Motor neuron (in vitro differentiated cells): ENCODE data around the gene DGCR6L. TPM values are rescaled to one million over a fixed set of nuclear protein-coding genes. Genes with fewer than 3 reads are reported as not detected.
"Not testable (repeated sequence)": the region's sequence is repeated elsewhere in the genome, so short reads cannot be mapped to it uniquely, and the experiment has no call there.

ENCODE experiments used
- ATAC-seq, 8 experiments: fragments of 200-7000 bp; cut with Tn5 transposase; replicated peaks in 6 of 8; 2 replicates each; pipeline ENCODE4 v1.8.0; 2021; ENCODE audit warnings: mild to moderate bottlenecking in 8 of 8, moderate library complexity in 8 of 8
- H3K27ac ChIP-seq, 2 donors: fragments of 250-450 bp; sonication (Bioruptor Pico); 2 replicates each; pipeline ENCODE4 v1.9.0; 2021; ENCODE audit warnings: antibody characterized with exemption in 2 of 2, mild to moderate bottlenecking in 2 of 2, moderate library complexity in 1 of 2
- H3K4me1 ChIP-seq, 2 donors: fragments of 250-450 bp; sonication (Bioruptor Pico); replicated peaks in 1 of 2; 2 replicates each; pipeline ENCODE4 v1.6.1; 2021; ENCODE audit warnings: antibody characterized with exemption in 2 of 2, mild to moderate bottlenecking in 2 of 2, moderate library complexity in 1 of 2
- H3K4me3 ChIP-seq, 5 donors: fragments of 250-450 bp; sonication (Bioruptor Pico); 2 replicates each; pipeline ENCODE4 v1.9.0; 2021; ENCODE audit warnings: antibody characterized with exemption in 5 of 5, mild to moderate bottlenecking in 5 of 5, moderate library complexity in 4 of 5
- WGBS, 10 experiments: fragments of 450-650 bp; shearing (Covaris generic); methylation state at CpG; one replicate each; pipeline ENCODE4 v1.0.0; 2022; 5-methylcytosine and 5-hydroxymethylcytosine counted together
- in situ Hi-C, 9 experiments: fragments of 400-800 bp; cut with MboI; loops; one replicate each; pipeline ENCODE4 v1.15.0; 2021; ENCODE audit warnings: low sequenced_read_pairs in 9 of 9, low pct_unique_long_range_greater_than_20kb in 2 of 9; ENCODE audit not compliant: unreplicated experiment in 9 of 9
- total RNA-seq, 8 experiments: library from RNA; unstranded; fragments of 300-600 nt; gene quantifications; 2 replicates each; pipeline versions ENCODE4 v1.2.3 to v1.2.4, GENCODE V29; 2022

DGCR6L gene
- total RNA-seq, 8 experiments from 2014 or later, result 31.4 to 62.4 (median 41.0) TPM

DNA sequence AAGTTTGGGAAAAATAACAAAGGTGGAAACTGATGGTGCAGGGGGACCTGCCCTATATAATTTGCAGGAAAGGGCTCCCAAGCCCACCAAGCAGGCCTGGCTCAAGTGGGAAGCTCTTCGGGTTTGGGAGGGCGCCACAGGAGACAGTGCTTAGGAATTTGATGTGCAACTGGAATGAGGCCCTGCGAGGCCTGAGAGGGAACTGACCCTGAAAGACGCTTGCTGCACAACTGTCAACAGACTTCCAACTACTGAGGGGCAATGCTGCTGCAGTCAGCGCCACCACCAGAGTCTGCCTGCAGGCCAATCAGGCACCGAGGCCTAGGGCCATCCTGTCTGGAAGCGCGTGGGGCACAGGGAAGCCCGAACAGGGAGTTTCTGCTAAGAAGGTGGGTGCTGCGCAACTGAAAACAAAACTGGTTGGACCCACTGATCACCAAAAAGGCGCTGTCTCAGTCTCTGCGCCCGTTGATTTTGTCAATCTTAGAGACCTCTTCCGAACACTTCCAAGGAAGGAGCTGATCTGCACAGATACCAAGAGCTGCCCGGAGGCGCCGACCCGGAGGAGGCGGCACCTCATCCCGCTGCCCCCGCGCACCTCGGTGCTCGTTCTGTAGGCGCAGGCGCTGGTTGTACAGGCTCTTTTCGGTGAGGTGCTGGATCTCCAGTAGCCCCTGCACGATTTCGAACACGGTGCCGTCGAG, 667 bp downstream of the DGCR6L start:
- H3K27ac ChIP-seq, result peak overlapping the region; percentile 83 to 90
- peak in 7 of 8 experiments; percentile 1 to 37 (median 8) for ATAC-seq
- peak overlapping the region; percentile 72 to 99 (median 86) for H3K4me3 ChIP-seq
- in situ Hi-C loops, result no loop called here
- 0 to 20% (median 8%) methylated on average over 1 to 7 of the region's 32 CpGs; no CpG with 5 or more reads in 3 of the 10 experiments for WGBS, 10 experiments
- peaks cover 30 to 40% of the 10 kb centered on the region in 2 donors for H3K4me1 ChIP-seq

DNA sequence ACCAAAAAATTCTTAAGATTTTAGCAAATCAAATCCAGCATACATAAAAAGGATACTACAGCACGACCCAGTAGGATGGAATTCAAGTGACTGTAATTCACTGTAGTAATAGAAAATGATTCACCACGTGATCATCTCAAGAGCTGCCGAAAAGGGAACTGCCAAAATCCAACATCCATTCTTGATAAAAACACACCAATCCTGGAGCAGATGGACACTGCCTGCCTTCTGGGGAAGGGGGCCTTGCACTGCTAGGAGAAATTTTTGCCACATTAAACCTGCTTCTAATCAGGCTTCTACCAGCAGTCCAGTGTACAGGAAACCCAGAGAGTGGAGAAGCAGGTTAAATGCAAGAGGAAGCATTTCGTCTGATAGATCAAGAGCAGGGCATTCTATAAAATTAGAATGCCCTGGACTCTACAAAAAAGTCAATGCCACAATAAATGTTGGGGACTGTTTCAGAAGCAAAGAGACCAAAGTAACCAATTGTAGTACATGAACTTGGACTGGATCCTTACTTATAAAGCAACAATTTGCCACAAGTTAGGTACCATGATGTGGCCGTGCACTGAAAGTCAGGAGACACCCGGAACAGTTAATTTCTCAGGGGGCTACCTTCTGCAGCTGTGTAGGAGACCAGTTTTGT, 1.7 kb downstream of the DGCR6L start:
- in situ Hi-C loops, ATAC-seq: not testable (repeated sequence)
- Histone ChIP-seq H3K4me3 (peak overlapping the region in 1 of 5 donors; percentile 1), H3K4me1 (peaks cover 30 to 37% of the 10 kb centered on the region in 2 donors), H3K27ac (peak overlapping the region in 1 of 2 donors; percentile 15)
- 71 to 100% (median 83%) methylated on average over 1 to 3 of the region's 6 CpGs; no CpG with 5 or more reads in 3 of the 10 experiments for WGBS, 10 experiments

DNA sequence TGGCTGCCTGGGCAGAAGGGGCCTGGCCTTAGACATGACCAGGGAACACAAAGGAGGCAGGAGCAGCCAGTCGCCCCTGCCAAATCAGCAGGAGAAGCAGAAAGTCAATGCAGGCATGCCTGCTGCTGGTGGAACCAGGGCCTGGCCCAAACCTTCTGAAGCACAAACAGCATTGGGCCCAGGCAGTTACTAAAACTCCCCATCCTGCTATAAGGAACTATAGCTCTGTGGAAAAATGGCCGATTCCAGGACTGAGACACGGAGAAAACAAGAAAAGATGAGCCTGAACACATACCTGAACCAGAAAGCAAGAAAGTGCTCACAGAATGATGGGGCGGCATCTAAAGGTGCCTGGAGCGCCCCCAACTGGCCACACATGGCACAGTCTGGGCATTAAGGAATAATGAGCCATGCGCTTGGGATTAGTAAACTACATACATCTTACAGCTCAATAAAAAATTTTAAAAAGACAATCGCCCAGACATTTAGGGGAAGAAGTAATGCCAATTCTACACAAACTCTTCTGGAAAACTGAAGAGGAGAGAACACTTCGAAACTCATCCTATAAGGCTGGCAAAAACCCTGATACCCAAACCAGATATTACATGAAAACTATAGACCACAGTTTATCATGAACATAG, 2.3 kb downstream of the DGCR6L start:
- peak overlapping the region in 1 of 5 donors; percentile 5 for H3K4me3 ChIP-seq
- in situ Hi-C loops, result not testable (repeated sequence)
- peak in 2 of 8 experiments; percentile 5 to 6 for ATAC-seq
- 0 to 100% (median 39%) methylated on average over 1 to 4 of the region's 8 CpGs; no CpG with 5 or more reads in 4 of the 10 experiments for WGBS, 10 experiments
- H3K27ac ChIP-seq, result peak overlapping the region in 1 of 2 donors; percentile 18
- H3K4me1 ChIP-seq, result peaks cover 30 to 32% of the 10 kb centered on the region in 2 donors

GRCh38 chr22:20316844-20317401, 2.9 kb downstream of the DGCR6L start:
- ATAC-seq, result no peak
- Histone ChIP-seq H3K4me1 (peaks cover 29 to 30% of the 10 kb centered on the region in 2 donors), H3K27ac (no peak overlapping the region), H3K4me3 (no peak overlapping the region)
- in situ Hi-C loops, result no loop called here
- WGBS, 10 experiments, result 93 to 100% (median 100%) methylated on average over 1 to 5 of the region's 8 CpGs; no CpG with 5 or more reads in 3 of the 10 experiments

GRCh38 chr22:20316217-20316843, 3.5 kb downstream of the DGCR6L start:
- 40 to 100% (median 70%) methylated on average over 1 to 2 of the region's 12 CpGs; no CpG with 5 or more reads in 6 of the 10 experiments for WGBS, 10 experiments
- Histone ChIP-seq H3K4me3 (no peak overlapping the region), H3K27ac (no peak overlapping the region), H3K4me1 (peaks cover 24 to 28% of the 10 kb centered on the region in 2 donors)
- in situ Hi-C loops, result no loop called here
- no peak for ATAC-seq

DNA sequence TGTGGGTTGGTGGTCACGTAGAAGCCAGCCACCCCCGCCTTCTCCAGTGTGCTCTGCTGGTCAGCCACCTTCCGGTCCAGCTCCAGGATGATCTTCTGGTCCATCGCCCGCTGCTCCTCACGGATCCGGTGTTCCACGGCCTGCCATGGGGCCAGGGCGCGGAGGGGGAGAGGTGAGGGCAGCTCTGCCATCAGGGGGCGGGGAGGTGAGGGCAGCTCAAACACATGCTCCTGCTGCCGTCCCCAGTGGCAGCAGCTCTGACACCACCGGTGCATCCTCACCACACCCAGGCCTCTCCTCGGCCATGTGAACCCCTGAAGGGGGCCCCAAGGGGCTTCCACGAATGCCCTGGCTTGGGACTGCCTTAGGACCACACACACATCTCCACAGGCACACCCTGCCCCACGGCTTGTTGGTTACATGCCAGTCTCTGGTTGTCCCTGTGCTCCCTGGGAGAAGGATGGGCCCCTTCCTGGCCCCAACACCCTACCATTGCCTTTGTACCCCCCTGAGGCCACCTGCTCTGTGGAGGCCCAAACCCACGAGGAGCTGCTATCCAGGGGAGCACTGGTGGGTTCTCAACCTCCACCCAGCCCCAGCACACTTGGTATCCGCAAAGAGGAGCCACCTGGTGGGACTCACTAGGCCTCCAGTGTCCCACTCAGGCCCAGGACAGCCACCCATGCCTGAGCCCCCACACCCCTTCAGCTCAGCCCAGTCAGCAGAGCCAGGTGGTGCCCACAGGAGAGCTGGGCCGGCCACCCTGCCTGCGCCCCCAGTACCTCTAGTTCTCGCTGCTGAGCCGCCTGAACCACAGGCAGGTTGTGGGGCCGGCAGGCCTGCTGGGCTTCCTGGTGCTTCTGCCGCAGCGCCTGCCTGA, 4.3 kb downstream of the DGCR6L start:
- no peak overlapping the region for H3K27ac ChIP-seq
- H3K4me1 ChIP-seq, result peaks cover 19 to 21% of the 10 kb centered on the region in 2 donors
- in situ Hi-C loops, result no loop called here
- WGBS, 10 experiments, result 66 to 100% (median 83%) methylated on average over 1 to 2 of the region's 25 CpGs; no CpG with 5 or more reads in 7 of the 10 experiments
- H3K4me3 ChIP-seq, result no peak overlapping the region
- no peak for ATAC-seq

DNA sequence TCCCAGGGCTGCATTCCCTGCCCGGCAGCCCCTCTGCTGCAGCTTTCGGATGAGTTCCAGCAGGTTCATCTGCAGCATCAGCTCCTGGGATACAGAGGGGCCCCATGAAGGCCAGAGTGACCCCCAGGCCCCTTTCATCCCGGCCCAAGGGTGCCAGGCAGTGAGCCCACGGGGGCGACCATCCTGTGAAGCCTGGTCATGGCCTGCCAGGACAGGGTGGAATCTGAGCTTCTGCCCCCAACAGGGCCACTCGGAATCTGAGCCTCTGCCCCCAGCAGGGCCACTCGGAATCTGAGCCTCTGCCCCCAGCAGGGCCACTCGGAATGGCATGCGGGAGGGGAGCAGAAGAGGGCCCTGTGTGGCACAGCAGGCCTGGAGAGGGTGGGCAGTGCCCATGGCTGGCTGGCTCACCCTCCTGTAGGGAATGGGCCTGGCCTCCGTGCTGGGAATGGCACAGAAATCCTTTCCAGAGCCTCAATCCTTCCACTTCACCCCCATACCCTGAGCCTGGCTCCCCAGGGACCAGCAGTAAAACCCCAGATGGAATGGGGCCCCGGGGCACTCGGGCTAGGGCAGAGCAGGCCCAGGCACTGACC, 5.0 kb downstream of the DGCR6L start:
- 90 to 100% (median 92%) methylated on average over 1 to 5 of the region's 12 CpGs; no CpG with 5 or more reads in 7 of the 10 experiments for WGBS, 10 experiments
- peaks cover 19 to 21% of the 10 kb centered on the region in 2 donors for H3K4me1 ChIP-seq
- ATAC-seq, H3K27ac ChIP-seq, H3K4me3 ChIP-seq, in situ Hi-C loops: not testable (repeated sequence)

DNA sequence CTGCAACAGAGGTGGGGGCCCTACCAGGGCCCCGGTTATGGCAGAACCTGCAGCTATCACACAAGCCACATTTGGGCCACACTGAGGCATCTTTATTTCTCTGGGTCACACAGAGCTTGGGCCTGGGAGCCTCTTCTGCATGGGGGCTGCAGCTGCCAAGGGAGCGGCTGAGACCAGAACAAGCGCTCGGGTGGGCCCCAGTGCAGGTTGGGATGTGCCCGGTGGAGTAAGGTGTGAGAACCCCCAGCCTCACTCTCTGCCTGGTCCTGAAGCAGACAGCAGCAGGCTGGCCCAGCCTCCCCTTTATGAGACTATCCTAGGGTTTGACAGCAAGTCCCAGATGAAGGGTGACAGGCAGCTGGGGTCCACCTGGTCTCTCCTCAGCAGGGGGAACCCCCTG, 5.7 kb downstream of the DGCR6L start:
- WGBS, 10 experiments, result no CpG with 5 or more reads among the region's 5 CpGs
- in situ Hi-C loops, ATAC-seq, H3K4me3 ChIP-seq, H3K27ac ChIP-seq: not testable (repeated sequence)
- H3K4me1 ChIP-seq, result peaks cover 19 to 21% of the 10 kb centered on the region in 2 donors

DNA sequence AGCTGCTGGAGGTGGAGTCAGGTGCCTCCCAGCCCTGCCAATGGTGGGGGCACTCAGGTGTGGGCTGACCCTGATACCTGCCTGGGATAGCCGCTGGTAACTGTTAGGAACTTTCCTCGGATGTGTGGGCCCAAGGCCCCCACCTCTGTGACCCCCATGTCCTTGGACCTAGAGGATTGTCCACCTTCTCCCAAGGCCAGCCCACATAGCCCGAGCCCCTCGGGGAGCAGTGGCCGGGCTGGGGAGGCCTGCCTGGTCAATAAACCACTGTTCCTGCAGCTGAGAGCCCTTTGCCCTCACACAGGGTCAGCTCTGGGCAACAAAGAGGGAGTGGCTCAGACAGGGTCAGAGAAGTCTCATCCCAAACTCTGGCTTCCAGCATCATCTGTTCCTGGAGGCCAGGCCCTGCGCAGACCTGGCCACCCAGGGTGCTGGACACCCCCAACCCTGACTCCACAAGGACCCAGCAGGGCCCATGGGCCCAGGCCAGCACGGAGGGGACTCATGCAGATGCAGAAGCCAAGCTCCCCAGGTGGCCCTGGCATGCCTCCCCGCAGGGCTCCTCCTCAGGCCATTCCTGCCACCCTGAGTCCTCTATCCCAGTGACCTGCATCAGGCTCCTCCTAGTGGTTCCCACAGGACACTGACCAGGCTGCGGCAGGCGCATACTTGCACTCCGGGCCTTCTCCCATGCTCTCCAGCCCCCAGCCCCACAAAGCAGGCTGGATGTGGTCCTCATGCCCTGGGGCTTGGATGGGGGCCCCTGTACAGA, 6.4 kb downstream of the DGCR6L start:
- in situ Hi-C loops, H3K4me3 ChIP-seq, H3K27ac ChIP-seq: not testable (repeated sequence)
- no CpG with 5 or more reads among the region's 11 CpGs for WGBS, 10 experiments
- peak; percentile 9 to 74 (median 37) for ATAC-seq
- peaks cover 12 to 15% of the 10 kb centered on the region in 2 donors for H3K4me1 ChIP-seq

- in situ Hi-C loops, result no loop called here
- Histone ChIP-seq H3K27ac (no peak overlapping the region), H3K4me3 (no peak overlapping the region), H3K4me1 (peaks cover 5 to 6% of the 10 kb centered on the region in 2 donors)
- no peak for ATAC-seq
- 0 to 86% (median 60%) methylated on average over 1 to 4 of the region's 14 CpGs; no CpG with 5 or more reads in 7 of the 10 experiments for WGBS, 10 experiments
Measured at GRCh38 chr22:20312396-20313191, 7.3 kb downstream of the DGCR6L start.
